ENCODE measurements around the gene CCDC68.

Gene CCDC68

DNA sequence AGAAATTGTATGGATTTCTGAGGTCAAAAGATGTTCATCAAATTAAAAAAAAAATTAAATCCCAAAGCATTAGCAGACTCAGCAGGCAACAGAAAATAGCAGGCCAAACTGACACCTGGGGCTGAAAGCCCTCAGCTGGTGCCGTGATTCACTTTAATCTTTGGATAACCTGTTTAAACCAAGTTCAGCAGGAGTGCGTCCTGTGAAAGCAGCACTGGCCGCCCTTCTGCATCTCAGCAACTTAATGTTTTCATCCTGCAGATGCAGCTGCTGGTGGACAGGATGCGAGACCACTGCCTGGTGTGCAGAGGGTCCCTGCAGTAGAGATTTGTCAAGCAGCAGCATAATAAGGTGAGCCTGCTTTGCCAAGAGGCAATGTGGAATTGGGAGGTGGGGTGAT, 41.2 kb downstream of the CCDC68 start:
- no peak for DNase-seq (ENCODE audit: low spot score)

DNA sequence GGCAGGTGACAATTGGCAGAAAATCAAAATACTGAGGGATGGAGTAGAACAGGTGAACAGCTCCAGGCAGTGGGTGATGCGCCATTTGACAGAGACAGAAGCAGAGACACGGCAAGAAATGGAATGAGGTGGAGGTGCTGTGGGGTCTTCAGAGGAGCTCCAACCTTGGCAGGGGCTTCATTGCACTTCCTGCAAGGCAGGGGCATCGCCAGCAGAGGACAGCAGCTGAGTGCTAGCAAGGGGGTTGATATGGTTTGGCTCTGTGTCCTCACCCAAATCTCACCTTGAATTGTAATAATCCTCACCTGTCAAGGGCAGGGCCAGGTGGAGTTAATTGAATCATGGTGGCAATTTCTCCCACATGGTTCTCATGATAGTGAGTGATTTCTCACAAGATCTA, 42.8 kb downstream of the CCDC68 start:
- DNase-seq (ENCODE audit: low spot score) = no peak

DNA sequence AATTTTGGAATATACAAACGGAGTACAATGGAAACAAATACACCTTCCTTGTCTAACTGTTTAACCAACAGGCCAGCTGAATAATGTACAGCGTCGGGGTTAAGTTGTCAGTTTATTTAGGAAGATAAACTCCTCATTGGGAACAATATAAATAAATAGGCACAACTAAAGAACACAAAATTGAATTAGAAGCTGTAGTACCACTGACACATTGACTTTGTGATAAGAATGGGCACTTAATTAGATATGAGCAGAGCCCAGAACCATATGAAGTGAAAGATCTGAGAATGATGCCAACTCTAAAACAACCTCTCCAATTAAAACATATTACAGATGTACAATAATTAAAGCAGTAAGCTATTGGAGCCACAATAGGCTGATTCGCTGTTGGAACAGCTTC, 44.4 kb downstream of the CCDC68 start:
- no peak for DNase-seq (ENCODE audit: low spot score)

DNA sequence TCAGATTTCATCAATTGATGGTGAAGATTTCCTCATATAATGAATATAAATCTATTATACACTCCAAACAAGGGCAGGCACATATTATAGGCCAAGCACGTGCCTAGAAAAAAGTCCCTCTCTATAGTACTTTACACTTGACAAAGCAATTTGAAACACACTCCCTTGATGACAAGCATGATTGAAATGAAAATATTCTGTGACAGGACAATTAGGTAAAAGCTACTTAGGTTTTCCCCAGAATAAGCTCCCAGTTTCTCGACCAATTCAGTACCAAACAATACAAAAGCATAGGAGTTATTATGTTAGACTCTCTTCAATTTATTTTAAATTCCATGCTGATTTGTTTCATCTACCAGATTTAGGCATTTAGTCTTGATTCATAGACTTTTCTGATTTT, 47.7 kb downstream of the CCDC68 start:
- DNase-seq (ENCODE audit: low spot score) = no peak

GRCh38 chr18:54910161-54910919, 48.9 kb downstream of the CCDC68 start:
- no peak for DNase-seq (ENCODE audit: low spot score)

DNA sequence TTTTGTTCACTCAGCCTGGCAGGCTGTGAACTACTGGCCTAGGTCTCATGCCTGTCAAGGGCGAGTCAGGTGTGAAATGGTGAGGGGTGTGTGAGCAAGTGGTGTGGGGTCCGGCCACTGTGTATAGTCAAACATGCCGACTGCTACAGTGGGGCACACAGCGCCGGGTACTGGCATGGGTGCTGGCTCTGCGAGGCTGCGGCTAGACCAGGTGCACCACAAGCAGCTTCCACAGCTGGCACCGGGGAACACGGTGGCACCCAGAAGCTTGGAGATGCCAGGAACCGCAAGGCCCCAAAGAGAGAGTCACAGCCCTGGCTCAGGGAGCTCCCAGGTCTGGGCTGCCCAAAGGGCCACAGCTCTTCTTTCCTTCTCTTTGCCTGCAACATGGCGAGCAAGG, 49.7 kb downstream of the CCDC68 start:
- DNase-seq (ENCODE audit: low spot score) = no peak

DNA sequence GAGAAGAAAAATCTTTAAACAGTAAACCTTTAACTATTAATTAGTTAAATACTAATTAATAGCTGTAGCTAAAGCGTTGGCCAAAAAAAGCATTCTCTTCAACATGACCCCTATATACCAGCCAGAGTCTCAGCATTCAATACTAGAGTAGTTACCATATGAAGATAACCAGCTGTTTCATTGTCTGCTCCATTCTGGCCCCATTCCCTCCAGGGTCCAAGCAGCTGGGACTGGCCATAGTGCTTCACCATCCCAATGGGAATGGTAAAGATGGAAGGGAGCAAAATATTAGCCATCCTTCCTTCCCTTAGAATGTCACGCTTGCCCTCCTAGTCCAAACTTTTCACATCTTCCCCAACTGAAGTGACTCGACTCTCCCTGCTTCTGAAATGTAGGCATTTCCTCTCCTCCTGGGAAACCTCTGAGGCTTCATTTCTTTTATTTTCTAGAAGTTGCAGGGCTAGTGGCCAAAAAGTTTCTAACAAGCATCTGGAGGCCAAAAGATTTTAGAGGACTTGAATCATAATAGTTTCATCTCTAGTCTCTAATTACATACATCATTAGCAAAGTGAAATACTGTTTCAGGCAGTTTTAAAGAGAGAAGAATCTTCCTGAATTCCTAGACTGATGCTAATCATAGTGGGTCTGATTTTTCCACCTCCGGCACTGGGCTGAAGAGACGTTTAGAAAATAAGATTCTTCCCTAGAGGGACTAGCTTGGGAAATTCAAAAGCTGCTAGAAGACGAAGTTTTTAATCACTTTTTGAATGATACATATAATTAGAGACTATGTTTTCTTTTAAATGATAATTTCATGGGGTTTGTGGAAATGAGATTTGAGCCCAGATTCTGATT, 52.7 kb downstream of the CCDC68 start:
- DNase-seq (ENCODE audit: low spot score) = no peak

GRCh38 chr18:54905629-54906028, 53.6 kb downstream of the CCDC68 start:
- no peak for DNase-seq (ENCODE audit: low spot score)

GRCh38 chr18:54904581-54904980, 54.7 kb downstream of the CCDC68 start:
- DNase-seq (ENCODE audit: low spot score) = no peak

DNA sequence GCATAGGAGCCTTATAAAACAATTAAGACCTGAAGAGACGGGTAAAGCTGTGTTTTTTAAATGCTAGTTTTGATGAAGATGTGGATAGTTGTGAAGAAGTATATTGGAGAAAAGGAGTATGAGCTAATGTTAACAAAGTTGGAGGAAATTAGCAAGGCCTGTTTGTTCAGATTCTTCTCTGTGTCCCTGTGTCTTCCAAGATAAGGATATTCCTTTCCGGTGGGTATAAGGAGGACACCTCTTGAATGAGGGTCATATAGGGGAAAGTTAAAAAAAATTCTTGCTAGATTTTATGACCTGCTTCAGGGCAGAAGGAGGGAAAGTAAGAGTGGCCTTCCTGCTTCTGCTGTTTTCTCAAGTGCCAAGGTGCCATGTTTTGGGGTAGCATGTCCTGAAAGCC, 59.0 kb downstream of the CCDC68 start:
- DNase-seq (ENCODE audit: low spot score) = no peak

DNA sequence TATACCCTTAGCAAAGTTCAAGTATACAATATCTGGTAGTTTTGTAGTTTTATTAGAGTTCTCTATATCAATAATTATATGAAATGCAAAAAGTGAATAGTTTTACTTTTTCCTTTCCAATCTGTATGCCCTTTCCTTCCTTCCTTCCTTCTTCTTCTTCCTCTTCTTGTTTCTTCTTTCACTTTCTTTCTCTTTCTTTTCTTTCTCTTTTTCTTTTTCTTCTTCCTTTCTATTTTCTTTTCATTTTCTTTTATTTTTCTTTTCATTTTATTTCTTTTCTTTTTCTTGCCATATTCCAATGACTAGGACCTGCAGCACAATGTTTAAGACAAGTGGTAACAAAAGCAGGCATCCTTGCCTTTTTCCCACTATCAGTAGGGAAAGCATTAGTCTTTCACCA, 59.8 kb downstream of the CCDC68 start:
- DNase-seq (ENCODE audit: low spot score) = no peak

DNA sequence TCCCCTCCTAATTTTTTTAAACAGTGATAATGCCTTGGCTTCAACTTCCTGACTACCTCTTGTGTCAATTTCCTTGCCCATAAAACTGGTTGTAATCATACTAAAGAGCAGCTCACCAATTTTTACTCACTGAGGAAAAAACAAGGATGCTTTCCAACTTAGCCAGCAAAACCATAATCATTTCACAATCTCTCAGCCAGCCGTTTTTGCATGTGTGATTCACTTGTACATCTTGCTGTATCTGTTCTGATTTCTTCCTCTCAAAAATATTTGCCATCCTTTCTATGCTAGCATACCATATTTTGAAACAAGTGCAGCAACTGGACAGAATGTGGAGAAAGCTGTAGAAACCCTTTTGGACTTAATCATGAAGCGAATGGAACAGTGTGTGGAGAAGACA, 70.3 kb downstream of the CCDC68 start:
- DNase-seq (ENCODE audit: low spot score) = no peak

DNA sequence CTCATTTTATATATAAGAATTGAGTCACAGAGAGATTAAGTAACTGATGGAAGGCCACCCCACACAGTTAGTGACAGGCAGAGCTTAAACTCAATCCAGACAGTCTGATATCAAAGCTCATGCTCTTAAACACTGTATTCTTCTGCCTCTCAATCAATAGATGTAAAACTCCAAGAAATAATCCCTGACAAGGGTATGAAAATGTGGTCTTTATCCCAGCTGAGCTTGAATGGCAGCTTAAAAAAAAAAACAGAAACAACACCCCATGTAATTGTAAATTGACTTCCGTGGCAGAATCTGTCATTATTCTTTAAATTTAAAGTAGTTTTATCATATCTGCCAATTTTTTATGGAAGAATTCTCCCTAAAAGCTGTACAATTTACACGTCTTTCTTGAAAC, 70.9 kb downstream of the CCDC68 start:
- DNase-seq (ENCODE audit: low spot score) = no peak

- no peak for DNase-seq (ENCODE audit: low spot score)
Observed at GRCh38 chr18:54883816-54884604, 75.3 kb downstream of the CCDC68 start.

GRCh38 chr18:54882318-54882717, 76.9 kb downstream of the CCDC68 start:
- DNase-seq (ENCODE audit: low spot score) = no peak

GRCh38 chr18:54881229-54881768, 78.0 kb downstream of the CCDC68 start:
- peak; percentile 24 for DNase-seq (ENCODE audit: low spot score)

GRCh38 chr18:54880395-54881105, 78.7 kb downstream of the CCDC68 start:
- no peak for DNase-seq (ENCODE audit: low spot score)

GRCh38 chr18:54879691-54880090, 79.6 kb downstream of the CCDC68 start:
- no peak for DNase-seq (ENCODE audit: low spot score)

- DNase-seq (ENCODE audit: low spot score) = no peak
Observed at GRCh38 chr18:54878659-54879358, 80.5 kb downstream of the CCDC68 start.

DNA sequence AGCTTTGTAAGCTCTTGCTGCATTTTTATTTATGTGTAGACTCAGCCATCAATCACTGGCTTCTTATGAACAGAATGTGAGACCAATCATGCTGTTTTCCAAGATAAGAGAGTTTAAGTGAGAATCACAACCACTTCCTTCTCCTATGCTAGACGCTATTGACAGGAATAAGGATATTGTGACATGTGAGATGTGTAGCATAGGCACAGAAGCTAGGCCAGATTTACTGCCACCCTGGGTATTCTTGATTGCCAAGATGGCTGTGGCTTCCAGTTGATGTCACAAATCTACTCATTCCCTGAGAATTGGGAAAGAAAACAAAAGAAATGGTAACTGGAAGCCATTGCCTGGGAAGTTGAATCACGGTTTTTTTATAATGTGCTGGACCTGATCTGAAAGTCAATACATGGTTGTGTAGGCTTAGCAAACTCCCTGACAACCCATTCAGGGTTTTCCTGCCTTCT, 81.1 kb downstream of the CCDC68 start:
- no peak for DNase-seq (ENCODE audit: low spot score)

GRCh38 chr18:54877076-54877475, 82.2 kb downstream of the CCDC68 start:
- DNase-seq (ENCODE audit: low spot score) = no peak
